K562 (cell line): ENCODE results near the gene KCP. TPM values are rescaled to one million over a fixed set of nuclear protein-coding genes. Genes with fewer than 3 reads are reported as not detected.

ENCODE experiments used
- ATAC-seq: fragments of 200-7000 bp; cut with Tn5 transposase; 3 replicates; pipeline ENCODE4 v1.9.1; 2020; ENCODE audit warnings: moderate library complexity
- BruUV-seq: library from RNA; stranded (reverse); fragments of 400-500 nt; replicated peaks from 2 replicates; lab custom pipeline; 2021; lab: Mats Ljungman, UMichigan
- CTCF ChIA-PET: fragments of 300-600 bp; formaldehyde crosslinking; extraction: SDS; loops from one replicate; lab custom pipeline; 2021; ENCODE audit warnings: low intra/inter-chr PET ratio; lab: Yijun Ruan, JAX
- POLR2A ChIA-PET: fragments of 300-600, 350-650 bp; sonication (Branson Sonifier 250); formaldehyde crosslinking; extraction: SDS; loops from one replicate; lab custom pipeline; 2021; ENCODE audit warnings: antibody characterized with exemption, inconsistent platforms; lab: Yijun Ruan, JAX
- DNase-seq, 4 experiments: peaks; one replicate each; pipeline versions ENCODE4 v3.0.0 to v3.0.0-alpha.2; 2011 to 2018; ENCODE audit warnings: low spot score in 3 of 4, mixed read lengths in 3 of 4; ENCODE audit errors: extremely low read depth in 1 of 4
- FAIRE-seq: peaks from 2 replicates; lab custom pipeline; 2011; peaks lifted over from hg19 to GRCh38; lab: Jason Lieb, UNC
- H2AFZ ChIP-seq: 2 replicates; pipeline ENCODE4 v1.6.0; 2011; ENCODE audit warnings: low read depth, low read length, control low read depth, inconsistent platforms
- H3K27ac ChIP-seq: fragments of 200-600 bp; 3 replicates; pipeline ENCODE4 v1.8.0; 2011; ENCODE audit warnings: low read depth, mild to moderate bottlenecking, control low read depth, inconsistent platforms, low read length, moderate library complexity, mixed read lengths; ENCODE audit errors: extremely low read depth
- H3K27me3 ChIP-seq, 2 experiments: fragments of 300-600 bp in 1 of 2; 2 replicates in 1 of 2; 3 replicates in 1 of 2; pipeline versions ENCODE4 v1.6.0 to v1.8.0; 2011; ENCODE audit warnings: inconsistent platforms in 2 of 2, low read length in 2 of 2, mild to moderate bottlenecking in 1 of 2, mixed read lengths in 1 of 2, moderate library complexity in 1 of 2; ENCODE audit not compliant: control insufficient read depth in 2 of 2, insufficient read depth in 2 of 2
- H3K36me3 ChIP-seq: fragments of 300-600 bp; 3 replicates; pipeline ENCODE4 v1.8.0; 2011; ENCODE audit warnings: mild to moderate bottlenecking, low read length, inconsistent platforms; ENCODE audit not compliant: control insufficient read depth, insufficient read depth
- H3K4me1 ChIP-seq, 2 experiments: fragments of 200-600 bp in 1 of 2; replicated peaks in 1 of 2; 2 replicates in 1 of 2; 3 replicates in 1 of 2; pipeline versions ENCODE4 v1.5.1 to v1.8.0; 2011; ENCODE audit warnings: inconsistent platforms in 2 of 2, low read length in 2 of 2, mild to moderate bottlenecking in 1 of 2, mixed read lengths in 1 of 2, moderate library complexity in 1 of 2; ENCODE audit not compliant: control insufficient read depth in 2 of 2, insufficient read depth in 2 of 2
- H3K4me2 ChIP-seq: 2 replicates; pipeline ENCODE4 v1.6.1; 2011; ENCODE audit warnings: low read length, control low read depth, inconsistent platforms, mixed read lengths; ENCODE audit not compliant: insufficient read depth
- H3K4me3 ChIP-seq: fragments of 200-600 bp; sonication (generic), shearing (Covaris generic); 2 replicates; pipeline ENCODE4 v1.5.1; 2016; ENCODE audit warnings: control low read depth, inconsistent platforms
- H3K79me2 ChIP-seq: fragments of 200-600 bp; 3 replicates; pipeline ENCODE4 v1.8.0; 2011; ENCODE audit warnings: low read length, inconsistent platforms; ENCODE audit not compliant: control insufficient read depth, insufficient read depth
- H3K9ac ChIP-seq, 2 experiments: 2 replicates each; pipeline versions ENCODE4 v1.6.0 to v1.6.1; 2011; ENCODE audit warnings: low read depth in 2 of 2, low read length in 2 of 2, control low read depth in 1 of 2, inconsistent platforms in 1 of 2, mild to moderate bottlenecking in 1 of 2, mixed read lengths in 1 of 2; ENCODE audit not compliant: insufficient read depth in 1 of 2
- H3K9me1 ChIP-seq: one replicate; pipeline ENCODE4 v1.6.0; 2011; ENCODE audit warnings: inconsistent platforms, mild to moderate bottlenecking, low read length, moderate library complexity; ENCODE audit not compliant: control insufficient read depth, insufficient read depth
- H3K9me3 ChIP-seq: replicated peaks from 2 replicates; pipeline ENCODE4 v1.5.1; 2011; ENCODE audit warnings: low read depth, low read length, inconsistent platforms; ENCODE audit not compliant: control insufficient read depth, insufficient read depth
- H4K20me1 ChIP-seq: replicated peaks from 2 replicates; pipeline ENCODE4 v1.6.1; 2011; ENCODE audit warnings: low read length, inconsistent platforms, mixed read lengths; ENCODE audit not compliant: control insufficient read depth, insufficient read depth
- ATF6 ChIP-seq: sonication (generic); formaldehyde crosslinking; IDR thresholded peaks from 2 replicates; pipeline ENCODE4 v1.4.0; 2020; ENCODE audit warnings: mild to moderate bottlenecking, missing genetic modification reagents
- HDGF ChIP-seq: fragments of 450-650 bp; IDR thresholded peaks from 2 replicates; pipeline ENCODE4 v1.6.1; 2016
- KLF6 ChIP-seq: fragments of 250-450 bp; sonication (Bioruptor Pico); IDR thresholded peaks from 2 replicates; pipeline ENCODE4 v1.4.0; 2020; ENCODE audit warnings: mild to moderate bottlenecking, moderate library complexity, borderline replicate concordance
- LCOR ChIP-seq: sonication (generic); formaldehyde crosslinking; IDR thresholded peaks from 2 replicates; pipeline ENCODE4 v1.8.0; 2022; ENCODE audit warnings: mild to moderate bottlenecking, missing genetic modification reagents
- MEF2A ChIP-seq: IDR thresholded peaks from 2 replicates; pipeline ENCODE4 v1.6.1; 2011; ENCODE audit warnings: low read depth, mild to moderate bottlenecking, low read length, moderate library complexity; ENCODE audit not compliant: control insufficient read depth
- NR1H2 ChIP-seq: sonication (generic); formaldehyde crosslinking; IDR thresholded peaks from 2 replicates; pipeline ENCODE4 v1.4.0; 2020; ENCODE audit warnings: mild to moderate bottlenecking, missing genetic modification reagents
- POLR2AphosphoS5 ChIP-seq: IDR thresholded peaks from 2 replicates; pipeline ENCODE4 v1.6.1; 2011; ENCODE audit warnings: mild to moderate bottlenecking, low read depth, low read length, moderate library complexity; ENCODE audit not compliant: control insufficient read depth, insufficient read depth
- POLR2G ChIP-seq: fragments of 200-400 bp; formaldehyde crosslinking; IDR thresholded peaks from 2 replicates; pipeline ENCODE4 v1.6.1; 2017; ENCODE audit warnings: low read depth, mild to moderate bottlenecking, antibody characterized with exemption, low read length, moderate library complexity
- TEAD1 ChIP-seq, 2 experiments: fragments of 450-650 bp in 1 of 2; sonication (generic) in 1 of 2; formaldehyde crosslinking; IDR thresholded peaks; 2 replicates each; pipeline versions ENCODE4 v1.4.0 to v1.8.0; 2020 to 2022; ENCODE audit warnings: mild to moderate bottlenecking in 2 of 2, missing genetic modification reagents in 1 of 2
- TGIF2 ChIP-seq: sonication (generic); formaldehyde crosslinking; IDR thresholded peaks from 2 replicates; pipeline ENCODE4 v1.8.1; 2022; ENCODE audit warnings: mild to moderate bottlenecking, missing genetic modification reagents, moderate library complexity
- ZBTB7A ChIP-seq: IDR thresholded peaks from 2 replicates; pipeline ENCODE4 v1.6.1; 2011; ENCODE audit warnings: low read depth, mild to moderate bottlenecking, low read length, moderate library complexity, borderline replicate concordance; ENCODE audit not compliant: control insufficient read depth
- WGBS: fragments of 100-300 bp; shearing (Covaris generic); methylation state at CpG from one replicate; pipeline ENCODE4 v1.1.6; 2016; ENCODE audit warnings: low coverage, mixed read lengths; ENCODE audit not compliant: insufficient coverage; ENCODE audit errors: missing lambda C conversion rate; 5-methylcytosine and 5-hydroxymethylcytosine counted together
- in situ Hi-C: fragments of 300-500 bp; cut with MboI; formaldehyde crosslinking; loops from 4 replicates; pipeline ENCODE4 v1.15.0; 2018; ENCODE audit warnings: inconsistent platforms, mixed read lengths
- intact Hi-C: fragments of 100-400 bp; cut with micrococcal nuclease; formaldehyde crosslinking; loops from 2 replicates; pipeline ENCODE4 v1.14.2; 2022
- polyA plus RNA-seq, 8 experiments: library from polyadenylated mRNA; depleted of rRNA in 4 of 8; stranded (reverse) in 5 of 8; unstranded in 3 of 8; fragments of >200 nt; fragmentation: Nextera tagmentation in 2 of 8; fragmentation: Illumina TruSeq in 1 of 8; extraction: Ambion mirVana in 2 of 8; extraction: Trizol in 1 of 8; gene quantifications; 2 replicates each; pipeline versions ENCODE4 v1.2.1 to v1.2.3, GENCODE V29; 2011 to 2014; ENCODE audit warnings: inconsistent platforms in 1 of 8, missing spikeins in 1 of 8
- total RNA-seq, 7 experiments: library from RNA; depleted of rRNA in 6 of 7; stranded (reverse); fragments of >200 nt in 6 of 7; fragmentation: Illumina TruSeq in 2 of 7; extraction: Trizol in 2 of 7; gene quantifications; 2 replicates each; pipeline versions ENCODE4 v1.2.1 to v1.2.3, GENCODE V29; 2011 to 2021; ENCODE audit warnings: low replicate concordance in 1 of 7
- TF ChIP-seq, protein P1 (sequence below): fragments of 250-450 bp; sonication (Bioruptor Pico); IDR thresholded peaks from 2 replicates; pipeline ENCODE4 v1.8.0; 2021; ENCODE audit warnings: borderline replicate concordance, mild to moderate bottlenecking, moderate library complexity; ENCODE audit not compliant: poor library complexity, severe bottlenecking
- TF ChIP-seq, protein P2 (sequence below): fragments of 450-650 bp; IDR thresholded peaks from 2 replicates; pipeline ENCODE4 v1.6.1; 2016; ENCODE audit warnings: antibody characterized with exemption

Gene KCP
- total and polyA plus RNA-seq, 9 of the 15 experiments (the other 6 are each of a cell fraction or from before 2014, with no cell fraction given): 0.06 to 0.17 (median 0.12) TPM; not detected in 3

GRCh38 chr7:128829391-128830166 is 80.9 kb downstream of the KCP start (continued):
- TF ChIP-seq, protein P1, sequence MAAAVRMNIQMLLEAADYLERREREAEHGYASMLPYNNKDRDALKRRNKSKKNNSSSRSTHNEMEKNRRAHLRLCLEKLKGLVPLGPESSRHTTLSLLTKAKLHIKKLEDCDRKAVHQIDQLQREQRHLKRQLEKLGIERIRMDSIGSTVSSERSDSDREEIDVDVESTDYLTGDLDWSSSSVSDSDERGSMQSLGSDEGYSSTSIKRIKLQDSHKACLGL (CRISPR knock-in tag): no peak

DNA sequence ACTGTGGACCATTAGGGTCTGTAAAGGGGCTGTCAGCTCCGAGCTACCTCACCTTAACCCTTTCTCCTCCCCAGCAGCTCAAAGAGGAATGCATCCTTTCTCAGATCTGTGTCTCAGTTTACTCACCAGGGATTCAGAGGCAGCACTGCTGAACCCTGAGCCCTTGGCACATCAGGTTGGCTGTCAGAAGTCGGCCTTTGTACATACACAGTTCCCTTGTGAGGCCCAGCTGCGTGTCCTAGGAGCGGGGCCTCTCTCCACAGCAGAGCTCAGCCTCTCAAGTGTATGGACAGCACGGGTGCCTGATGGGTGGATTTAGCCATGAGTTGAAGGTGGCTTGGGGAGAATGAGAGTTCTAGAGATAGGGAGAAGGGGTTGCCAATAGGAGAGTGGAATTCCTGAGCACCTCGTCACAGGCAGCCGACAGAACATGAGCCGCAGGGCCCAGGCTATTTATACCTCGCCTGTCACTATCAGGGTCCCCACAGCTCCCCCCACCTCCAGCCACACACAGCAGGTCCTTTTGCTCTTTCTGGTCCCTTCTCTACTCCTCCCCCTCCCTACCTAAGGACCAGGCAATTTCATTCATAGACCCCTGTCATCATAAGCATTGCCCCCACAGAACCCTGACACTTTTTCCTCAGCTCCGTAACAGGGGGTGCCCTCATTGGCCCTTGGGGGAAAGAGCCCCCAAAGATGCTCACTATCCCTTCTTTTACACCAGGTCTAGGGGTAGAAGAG is 82.4 kb downstream of the KCP start:
- Histone ChIP-seq H2AFZ (peak overlapping the region; percentile 56), H3K9ac (peak overlapping the region; percentile 55 to 80; a peak in 3 of 4 replicates), H3K9me3 (no peaks in the 10 kb centered on the region), H3K4me2 (peak overlapping the region; percentile 56), H3K27ac (peak overlapping the region; percentile 72), H3K36me3 (peaks cover 5% of the 10 kb centered on the region; the same call in 1 of the 3 replicates), H3K9me1 (no peaks in the 10 kb centered on the region), H3K27me3 (no peaks in the 10 kb centered on the region), H3K4me1 (peaks cover 37 to 59% of the 10 kb centered on the region in 2 experiments), H3K4me3 (no peak overlapping the region), H3K79me2 (peaks cover 33% of the 10 kb centered on the region), H4K20me1 (no peaks in the 10 kb centered on the region)
- 25% methylated on average over 10 of the region's 10 CpGs for whole genome bisulfite sequencing
- FAIRE-seq: peak; percentile 69
- ATAC-seq: no peak
- intact Hi-C loops: no loop called here
- CTCF ChIA-PET: no interaction called here
- POLR2A ChIA-PET: interaction anchor here (0.6 to 3.3 kb wide), 12 partner anchors 8 to 889 kb away, joined by 3 to 19 read pairs (median 7); partner anchors contain the start of genes CALU and CCDC136
- no TSS peak for BruUV-seq
- in situ Hi-C loops: no loop called here
- peak in 2 of 4 experiments; percentile 51 to 75 for DNase-seq
- TF ChIP-seq ZBTB7A (peak; percentile 71), POLR2AphosphoS5 (peak; percentile 60; the same call in 1 of the 2 replicates), KLF6 (no peak), NR1H2 (CRISPR knock-in tag) (0 out of 2 replicates have a peak, but pooled peaks have one; percentile 23), ATF6 (CRISPR knock-in tag) (0 out of 2 replicates have a peak, but pooled peaks have one; percentile 17), HDGF (peak; percentile 68; the same call in 1 of the 2 replicates), MEF2A (peak; percentile 76; the same call in 1 of the 2 replicates), TEAD1 (CRISPR knock-in tag; IDR thresholded peaks at IDR 0.05) (peak in 1 of 2 experiments; percentile 60; a peak in 2 of 4 replicates), POLR2G (no peak), TGIF2 (CRISPR knock-in tag) (0 out of 2 replicates have a peak, but pooled peaks have one; percentile 4), LCOR (0 out of 2 replicates have a peak, but pooled peaks have one; percentile 66)
- TF ChIP-seq, protein P2, sequence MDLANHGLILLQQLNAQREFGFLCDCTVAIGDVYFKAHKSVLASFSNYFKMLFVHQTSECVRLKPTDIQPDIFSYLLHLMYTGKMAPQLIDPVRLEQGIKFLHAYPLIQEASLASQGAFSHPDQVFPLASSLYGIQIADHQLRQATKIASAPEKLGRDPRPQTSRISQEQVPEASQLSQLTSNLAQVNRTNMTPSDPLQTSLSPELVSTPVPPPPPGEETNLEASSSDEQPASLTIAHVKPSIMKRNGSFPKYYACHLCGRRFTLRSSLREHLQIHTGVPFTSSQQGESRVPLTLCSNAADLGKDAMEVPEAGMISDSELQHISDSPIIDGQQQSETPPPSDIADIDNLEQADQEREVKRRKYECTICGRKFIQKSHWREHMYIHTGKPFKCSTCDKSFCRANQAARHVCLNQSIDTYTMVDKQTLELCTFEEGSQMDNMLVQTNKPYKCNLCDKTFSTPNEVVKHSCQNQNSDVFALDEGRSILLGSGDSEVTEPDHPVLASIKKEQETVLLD: no peak
